ENCODE data around the gene HGF. TPM values are rescaled to one million over a fixed set of nuclear protein-coding genes. Genes with fewer than 3 reads are reported as not detected.

HGF gene
- total and polyA plus RNA-seq, 10 of the 15 experiments (the other 5 are each of a cell fraction or from before 2014, with no cell fraction given) = 0.10 to 1.7 (median 0.99) TPM

DNA sequence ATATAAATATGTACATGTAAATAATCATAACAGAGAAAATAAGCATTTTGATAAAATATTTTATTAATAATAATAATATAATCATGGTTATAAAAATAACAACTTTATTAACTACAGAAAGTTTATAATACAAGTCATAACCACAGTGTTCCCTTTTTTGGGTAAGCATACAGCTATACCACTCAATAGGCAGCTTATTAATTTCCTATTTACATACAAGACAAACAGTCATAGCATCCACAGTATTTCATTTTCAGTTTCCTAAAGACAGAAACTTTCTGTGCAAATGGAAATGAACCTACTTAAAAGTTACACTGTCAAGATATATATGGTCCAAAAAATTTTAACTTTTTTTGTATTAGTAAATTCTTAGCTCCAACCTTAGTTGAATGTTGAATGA is 70.9 kb downstream of the HGF start (continued):
- TF ChIP-seq CTCF (IDR thresholded peaks at IDR 0.05 in 2 of 3, conservative IDR thresholded peaks at IDR 0.05 in 1 of 3; ENCODE audit: control insufficient read depth in 2 of 3, extremely low read depth in 1 of 3, insufficient read depth in 1 of 3, low read depth in 3 of 3, low read length in 3 of 3) (no peak), KDM1A (IDR thresholded peaks at IDR 0.05; ENCODE audit: borderline replicate concordance) (no peak), BMI1 (IDR thresholded peaks at IDR 0.05; ENCODE audit: borderline replicate concordance) (no peak)

GRCh38 chr7:81694711-81695110 is 75.1 kb downstream of the HGF start:
- RAD21 ChIA-PET (ENCODE audit: unreplicated experiment) = interaction anchor here (1.0 to 3.0 kb wide), 3 partner anchors 10 to 75 kb away, joined by 3 to 19 read pairs (median 4); partner anchors contain the start of gene HGF
- POLR2A ChIA-PET = interaction anchor here (1.3 to 1.4 kb wide), 2 partner anchors 13 to 26 kb away, joined by 3 read pairs; no protein-coding TSS in a partner anchor
- Histone ChIP-seq H3K4me3 (no peak overlapping the region), H4K20me1 (ENCODE audit: control insufficient read depth, insufficient read depth) (no peaks in the 10 kb centered on the region), H3K4me2 (ENCODE audit: control insufficient read depth, insufficient read depth) (no peak overlapping the region), H3K36me3 (ENCODE audit: control insufficient read depth in 2 of 2, insufficient read depth in 2 of 2, low read length in 1 of 2) (no peaks in the 10 kb centered on the region), H3K27me3 (replicated peaks in 1 of 2; ENCODE audit: control insufficient read depth in 2 of 2, insufficient read depth in 2 of 2, low read length in 1 of 2) (no peaks in the 10 kb centered on the region), H2AFZ (ENCODE audit: control insufficient read depth, low read depth, low read length) (no peak overlapping the region), H3K79me2 (ENCODE audit: control insufficient read depth, insufficient read depth, low read length) (no peaks in the 10 kb centered on the region), H3K27ac (ENCODE audit: control insufficient read depth, insufficient read depth) (no peak overlapping the region), H3K4me1 (ENCODE audit: control insufficient read depth, insufficient read depth, low read length) (no peaks in the 10 kb centered on the region), H3K9me3 (replicated peaks; ENCODE audit: control insufficient read depth, insufficient read depth, low read length) (no peaks in the 10 kb centered on the region), H3K9ac (ENCODE audit: control insufficient read depth, insufficient read depth, low read length) (no peak overlapping the region)
- intact Hi-C loops (cut with micrococcal nuclease; ENCODE audit: unreplicated experiment) = no loop called here
- TF ChIP-seq CREM (IDR thresholded peaks at IDR 0.05; ENCODE audit: low read depth) (no peak), SMAD1 (IDR thresholded peaks at IDR 0.05; ENCODE audit: low read depth, partially characterized antibody) (no peak)
- DNase-seq (ENCODE audit: low read depth, low spot score) (no peak), ATAC-seq (no peak), FAIRE-seq (no peak)
- in situ Hi-C loops (cut with MboI) = no loop called here
- 41% methylated on average over 3 of the region's 3 CpGs for WGBS (ENCODE audit: insufficient coverage, insufficient replicate concordance, low lambda C conversion rate, missing lambda C conversion rate)
- SMC1A ChIA-PET (ENCODE audit: uncharacterized antibody, unreplicated experiment) = interaction anchor here (0.8 to 5.7 kb wide), 7 partner anchors 7 to 82 kb away, joined by 3 to 30 read pairs (median 4); no protein-coding TSS in a partner anchor
- no TSS peak for BruUV-seq (replicated peaks)
- CTCF ChIA-PET = interaction anchor here (0.7 kb wide), 1 partner anchor 145 kb away, joined by 3 read pairs; no protein-coding TSS in a partner anchor

All from GM12878 (cell line).